ENCODE results near the gene PRCD.

The PRCD gene, protein sequence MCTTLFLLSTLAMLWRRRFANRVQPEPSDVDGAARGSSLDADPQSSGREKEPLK

DNA sequence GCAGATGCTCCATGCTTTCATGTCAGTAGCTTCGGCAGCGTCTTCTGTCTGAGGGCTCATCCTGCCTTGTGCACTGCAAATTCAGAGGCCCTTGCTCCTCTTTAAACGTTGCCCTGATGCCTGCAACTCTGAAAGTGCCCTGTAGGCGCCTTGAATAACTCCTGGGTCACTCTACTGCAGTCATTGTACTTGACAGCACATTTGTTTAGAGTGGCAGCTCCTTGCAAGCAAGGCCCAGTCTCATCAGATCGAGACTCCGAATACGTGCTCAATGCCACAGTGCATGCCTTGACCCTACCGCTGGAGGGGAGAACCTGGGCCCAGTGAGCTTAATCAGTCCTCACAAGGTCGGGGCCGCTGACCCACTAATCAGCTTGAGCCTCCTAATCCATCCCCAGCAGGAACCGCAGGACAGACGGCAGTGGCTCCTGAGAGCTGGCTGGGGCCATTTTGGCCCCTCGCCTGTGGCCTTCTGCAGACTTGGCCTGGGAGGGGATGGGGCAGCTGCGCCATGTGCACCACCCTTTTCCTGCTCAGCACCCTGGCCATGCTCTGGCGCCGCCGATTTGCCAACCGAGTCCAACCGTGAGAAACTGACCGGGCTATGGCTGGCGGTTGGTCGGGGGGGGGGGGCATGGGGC, at the start of gene PRCD:
Gene PRCD (plus strand): TSS at position 414 of the 641 bp plus-strand sequence. CDS start 98 bp downstream, at position 512.
- in situ Hi-C loops (cut with HindIII; ENCODE audit: low sequenced_read_pairs), result loop anchor here (10.0 kb wide), 1 partner anchor 175 kb away; the partner anchor contains the start of gene MXRA7

DNA sequence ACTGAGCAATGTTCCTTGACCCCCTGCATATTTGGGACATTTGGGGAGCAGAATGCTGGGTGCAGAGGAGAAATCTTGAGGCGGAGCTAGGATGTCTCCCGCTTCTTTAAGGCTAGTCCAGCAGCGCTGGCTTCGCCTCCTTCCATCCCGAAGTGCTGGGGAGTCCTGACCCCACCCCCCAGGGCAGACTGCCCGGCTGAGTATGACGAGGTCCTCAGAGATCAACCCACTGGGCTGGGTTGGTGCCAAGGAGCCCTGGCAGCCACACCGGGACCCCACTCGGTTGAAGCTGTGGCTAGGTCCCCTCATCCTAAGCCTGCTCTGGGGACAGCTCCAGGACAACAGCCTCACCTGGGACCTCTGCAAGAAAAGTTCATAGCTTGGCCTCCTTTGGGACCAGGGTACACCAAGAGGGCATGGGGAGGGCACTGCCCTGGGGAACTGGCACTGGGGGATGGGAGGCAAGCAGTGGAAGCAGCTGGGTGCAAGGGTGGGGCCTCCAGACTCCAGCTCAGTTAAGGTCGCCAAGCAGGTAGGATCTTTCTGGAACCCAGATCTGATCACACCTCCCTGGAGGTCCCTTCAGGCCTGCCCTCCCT, 49.6 kb upstream of the PRCD start:
- in situ Hi-C loops (cut with HindIII; ENCODE audit: low sequenced_read_pairs), result no loop called here

DNA sequence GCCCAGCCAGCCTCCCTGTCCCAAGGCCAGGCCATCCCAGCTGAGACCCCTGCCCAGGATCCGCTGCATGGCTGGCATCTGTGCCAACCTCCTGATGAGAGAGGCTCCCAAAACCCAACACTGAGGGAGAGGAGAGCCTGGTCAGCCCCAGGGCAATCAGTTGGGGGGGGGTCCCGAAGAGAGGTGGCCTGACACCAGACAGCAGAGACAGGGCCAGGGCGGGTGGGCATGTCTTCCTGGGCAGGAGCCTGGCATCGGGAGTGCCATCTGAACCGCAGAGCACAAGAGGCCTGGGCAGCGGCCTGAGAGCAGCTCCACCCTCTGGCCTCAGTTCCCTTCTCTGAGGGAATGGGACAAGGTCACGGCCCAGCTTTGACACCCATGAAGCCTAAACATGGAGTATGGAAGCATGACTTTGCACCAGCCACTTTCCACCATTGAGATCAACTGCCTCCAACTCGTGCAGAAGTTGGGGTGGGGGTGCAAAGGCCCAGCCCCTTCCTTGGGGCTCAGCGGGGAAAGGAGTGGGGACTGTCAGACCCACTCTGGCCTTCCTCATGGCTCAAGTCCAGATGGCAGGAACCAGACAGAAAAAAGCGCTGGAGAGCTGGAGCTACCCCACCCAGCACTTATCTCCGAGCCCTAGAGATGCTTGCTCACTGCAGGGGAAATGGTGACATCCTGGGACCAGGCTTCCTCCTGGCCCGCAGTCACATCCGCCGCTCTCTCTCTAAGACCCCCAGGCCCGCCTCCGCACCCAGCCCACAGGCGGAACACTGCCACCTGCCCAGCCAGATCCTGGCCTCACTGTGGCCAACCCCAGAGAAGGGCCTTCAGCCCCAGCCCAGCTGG, 48.3 kb upstream of the PRCD start:
- in situ Hi-C loops (cut with HindIII; ENCODE audit: low sequenced_read_pairs), result no loop called here

DNA sequence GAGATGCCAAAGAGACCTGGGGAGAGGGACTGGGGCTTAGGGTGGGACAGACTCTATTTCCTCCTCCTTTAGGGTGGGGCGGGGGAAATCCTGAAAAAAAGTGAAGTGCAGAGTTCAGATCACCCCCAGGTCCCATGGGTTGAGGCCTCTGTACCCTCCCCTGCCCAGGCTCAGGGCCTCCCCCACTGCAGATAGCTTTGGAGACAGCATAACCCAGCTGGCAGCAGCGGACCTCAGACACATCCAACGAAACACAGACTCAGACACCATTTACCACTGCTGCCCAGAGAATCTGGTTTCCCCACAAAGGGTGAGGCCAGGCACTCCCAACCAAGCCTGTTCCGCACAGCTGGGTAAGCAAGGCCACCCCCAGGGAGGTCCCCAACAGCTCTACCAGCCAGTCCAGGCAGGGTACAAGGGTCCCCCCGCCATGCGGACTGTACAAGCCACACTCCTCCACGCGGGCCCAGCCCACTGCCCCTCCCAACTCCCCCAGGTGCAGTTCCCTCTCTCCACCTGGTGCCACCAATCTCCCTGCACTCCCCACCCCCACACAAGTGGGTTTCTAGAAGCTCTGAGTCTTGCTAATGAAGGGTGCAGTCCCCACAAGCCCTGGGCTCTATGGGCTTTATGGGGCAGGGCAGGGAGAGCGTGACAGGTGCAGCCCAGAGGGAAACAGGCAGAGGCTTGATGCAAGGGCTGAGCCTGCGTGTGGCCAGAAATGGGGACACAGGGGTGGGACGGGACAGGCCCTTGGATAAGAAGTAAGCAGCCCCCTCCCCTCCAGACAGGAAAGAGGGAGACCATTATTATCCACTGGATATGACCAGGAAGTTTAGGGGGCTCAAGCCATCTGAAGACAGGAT, 47.5 kb upstream of the PRCD start:
- in situ Hi-C loops (cut with HindIII; ENCODE audit: low sequenced_read_pairs), result no loop called here

DNA sequence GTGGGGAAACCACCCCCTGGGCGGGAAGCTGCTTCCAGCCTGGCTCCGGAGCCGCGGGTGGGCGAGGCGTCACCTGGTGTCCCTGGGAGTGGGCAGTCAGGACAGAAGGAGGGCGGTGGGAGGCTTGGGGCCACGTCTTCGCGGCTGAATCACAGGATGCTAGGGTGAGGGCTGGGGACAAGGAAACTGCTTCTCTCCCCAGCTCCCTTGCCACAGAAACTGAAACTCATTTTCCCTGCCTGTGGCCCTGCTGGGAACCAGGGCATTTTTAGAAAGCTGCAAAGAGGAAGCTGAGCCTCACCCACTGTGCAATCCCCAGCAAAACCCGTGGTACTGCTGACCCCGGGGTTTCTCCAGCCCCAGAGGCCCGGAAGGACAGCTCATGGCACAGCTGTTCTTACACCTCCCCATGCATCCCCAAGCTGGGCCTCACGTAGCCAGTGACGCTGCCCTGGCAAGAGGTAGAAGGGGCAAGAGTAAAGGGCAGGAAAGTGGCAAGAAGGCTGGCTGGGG, 46.8 kb upstream of the PRCD start:
- in situ Hi-C loops (cut with HindIII; ENCODE audit: low sequenced_read_pairs), result no loop called here

DNA sequence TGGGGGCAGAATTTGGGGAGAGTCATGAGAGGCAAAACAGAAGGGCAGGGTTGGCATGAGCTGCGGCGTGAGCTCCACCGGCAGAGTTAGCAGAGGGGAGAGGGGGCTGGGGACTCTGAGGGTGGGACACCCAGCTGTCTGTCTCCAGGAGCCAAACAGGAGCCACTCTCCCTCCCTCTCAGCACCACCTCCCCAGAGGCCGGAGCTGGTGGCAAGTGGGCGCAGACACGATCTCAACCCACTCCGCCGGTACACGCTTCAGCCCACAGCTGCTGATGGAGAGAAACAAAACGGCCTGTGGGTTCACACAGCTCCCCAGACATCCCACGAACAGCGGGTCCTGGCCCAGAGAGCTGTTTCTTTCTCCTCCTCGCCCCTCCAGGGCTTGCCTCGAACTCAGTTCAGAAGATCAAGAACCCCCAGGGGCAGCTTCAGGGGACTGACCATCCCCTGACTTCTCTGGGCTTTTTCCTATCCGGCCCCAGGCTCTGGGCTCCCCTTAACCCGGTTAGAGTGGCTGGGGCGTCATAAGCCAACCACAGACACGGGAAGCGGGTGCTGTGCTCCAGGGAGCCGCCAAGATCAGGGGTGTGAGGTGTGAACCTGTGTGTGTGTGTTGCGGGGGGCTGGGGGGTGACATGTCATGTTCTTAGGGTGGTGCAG, 46.2 kb upstream of the PRCD start:
- in situ Hi-C loops (cut with HindIII; ENCODE audit: low sequenced_read_pairs), result no loop called here

DNA sequence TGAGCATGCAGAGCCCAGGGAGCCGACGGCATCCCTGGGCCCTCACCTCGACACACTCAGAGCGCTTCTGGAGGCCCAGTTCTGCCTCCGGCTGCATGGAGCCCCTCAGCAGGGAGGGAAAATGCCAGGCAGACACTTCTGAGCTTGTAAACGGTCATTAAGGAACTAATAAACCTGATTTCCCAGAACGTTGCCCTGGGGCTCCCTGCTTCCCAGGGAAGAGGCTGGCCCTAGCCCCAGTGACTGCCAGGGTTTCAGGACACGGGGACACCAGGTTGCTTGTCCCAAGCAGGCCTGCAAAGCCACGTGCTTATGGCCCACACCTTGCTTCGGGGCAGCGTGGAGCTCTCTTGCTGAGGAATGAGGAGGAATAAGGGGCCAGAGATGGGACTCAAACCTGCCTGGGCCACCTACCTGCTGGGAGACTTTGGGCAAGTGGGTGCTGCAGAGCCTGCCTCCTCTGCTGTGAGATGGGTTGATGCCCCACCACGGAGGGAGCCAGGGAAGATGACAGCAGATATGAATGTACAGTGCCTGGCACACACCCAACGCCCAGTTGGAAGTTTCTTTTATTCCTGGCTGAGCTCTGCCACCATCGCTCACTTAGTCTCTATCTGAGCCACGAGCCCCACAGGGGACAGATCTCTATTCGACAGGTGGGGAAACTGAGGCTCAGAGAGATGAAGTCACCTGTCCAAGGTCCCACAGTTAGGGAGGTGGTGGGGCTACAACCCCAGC, 44.0 kb upstream of the PRCD start:
- in situ Hi-C loops (cut with HindIII; ENCODE audit: low sequenced_read_pairs), result no loop called here

DNA sequence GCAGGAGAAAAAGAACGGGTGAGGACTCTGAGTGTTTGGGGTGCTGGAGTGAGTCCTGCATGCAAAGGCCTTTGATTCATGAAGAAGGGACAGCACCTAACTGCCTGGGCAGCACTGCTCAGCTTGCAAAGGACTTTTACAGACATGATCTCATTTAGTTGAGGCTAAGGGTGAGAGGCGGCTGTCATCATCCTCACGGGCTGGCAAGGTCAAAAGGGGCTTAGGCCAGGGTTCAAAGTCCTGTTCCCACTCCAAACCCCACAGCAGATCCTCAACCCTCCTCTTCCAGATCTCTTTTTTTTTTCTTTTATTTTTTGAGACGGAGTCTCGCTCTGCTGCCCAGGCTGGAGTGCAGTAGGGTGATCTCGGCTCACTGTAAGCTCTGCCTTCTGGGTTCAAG, 43.4 kb upstream of the PRCD start:
- in situ Hi-C loops (cut with HindIII; ENCODE audit: low sequenced_read_pairs), result no loop called here

DNA sequence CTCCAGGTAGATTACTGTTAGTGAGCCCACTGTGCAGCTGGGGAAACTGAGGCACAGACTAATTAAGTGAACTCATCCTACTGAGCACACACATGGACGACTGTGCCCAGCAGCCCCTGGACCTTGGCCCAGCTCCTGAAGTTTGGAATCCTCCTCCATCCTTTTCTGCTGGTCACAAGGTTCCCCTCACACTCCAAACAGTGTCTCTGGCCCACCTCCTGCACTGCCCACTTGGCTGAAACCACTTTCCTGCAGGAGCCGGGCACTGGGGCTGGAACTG, 42.2 kb upstream of the PRCD start:
- in situ Hi-C loops (cut with HindIII; ENCODE audit: low sequenced_read_pairs), result no loop called here

DNA sequence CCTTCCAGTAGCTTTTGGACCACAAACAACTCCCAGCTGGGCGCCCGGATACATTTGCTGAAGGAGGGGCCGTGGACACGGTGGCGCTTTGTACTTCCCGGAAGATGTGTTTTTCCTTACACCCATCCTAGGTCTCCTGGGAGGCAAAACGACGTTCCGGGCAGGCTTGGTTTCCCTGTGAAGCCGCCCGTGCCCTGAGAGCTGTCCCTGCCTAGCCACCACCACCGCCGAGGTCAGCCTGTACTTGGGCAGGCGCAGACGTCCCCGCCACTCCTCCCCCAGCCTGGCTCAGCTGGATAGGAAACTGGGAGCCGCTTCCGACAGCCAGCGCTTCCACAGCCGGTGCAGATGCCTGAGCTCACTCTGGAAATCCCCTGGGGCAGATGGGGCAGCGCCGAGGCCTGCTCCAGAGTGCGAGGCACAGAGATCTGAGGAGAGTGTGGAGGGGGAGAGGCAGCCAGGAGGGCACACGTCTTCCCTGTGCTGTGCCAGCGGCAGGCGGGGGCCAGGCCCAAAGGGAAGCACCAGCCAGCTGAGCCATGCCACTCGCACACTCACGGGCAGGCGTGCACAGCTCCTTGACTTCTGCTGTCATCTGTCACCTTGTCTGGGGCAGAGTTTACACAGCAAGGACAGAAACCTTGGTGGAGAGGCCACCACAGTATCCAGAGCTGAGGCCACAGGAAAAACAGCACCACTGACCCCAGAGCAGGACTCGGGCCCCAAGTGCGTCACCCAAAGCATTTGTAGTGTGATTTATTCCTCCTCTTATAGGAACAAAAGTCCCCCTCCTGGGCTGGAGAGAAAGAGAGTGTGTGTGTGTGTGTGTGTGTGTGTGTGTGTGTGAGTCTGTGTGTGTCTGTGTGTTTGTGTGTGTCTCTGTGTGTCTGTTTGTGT, 41.6 kb upstream of the PRCD start:
- in situ Hi-C loops (cut with HindIII; ENCODE audit: low sequenced_read_pairs), result no loop called here

DNA sequence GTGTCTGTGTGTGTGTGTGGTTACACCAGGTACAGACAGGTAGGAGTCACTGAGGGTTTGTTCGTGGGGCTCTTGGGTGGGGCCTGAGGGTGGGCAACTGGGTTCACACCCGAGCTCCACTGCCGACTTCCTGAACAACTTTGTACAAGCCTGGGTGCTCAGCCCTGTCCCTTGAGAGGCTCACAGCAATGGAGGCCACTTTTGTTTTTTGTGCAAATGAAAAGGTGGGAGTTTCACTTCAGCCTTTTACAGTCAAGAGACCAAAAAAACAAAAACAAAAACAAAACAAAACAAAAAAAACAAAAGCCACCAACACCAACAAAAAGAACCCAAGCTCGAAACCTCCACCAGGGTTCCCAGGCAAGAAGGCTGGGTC, 41.0 kb upstream of the PRCD start:
- in situ Hi-C loops (cut with HindIII; ENCODE audit: low sequenced_read_pairs), result no loop called here

DNA sequence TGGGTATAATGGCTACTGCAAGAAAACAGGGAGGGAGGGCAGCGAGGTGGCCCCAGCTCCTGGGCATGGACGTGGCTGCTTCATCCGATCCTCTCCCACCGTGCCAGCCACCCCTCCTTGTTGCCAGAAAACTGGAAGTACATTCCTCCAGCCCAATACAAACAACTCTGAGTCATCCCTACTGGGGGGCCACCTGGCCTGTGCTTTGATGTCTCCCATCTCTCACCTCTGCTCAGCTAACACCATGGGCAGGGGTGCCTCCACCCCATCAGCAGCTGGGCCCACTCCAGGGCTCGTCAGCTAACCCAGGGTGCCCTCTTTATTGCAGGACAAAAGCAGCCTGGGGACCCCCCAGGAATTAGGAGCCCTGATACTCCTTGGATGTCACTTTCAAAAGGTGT, 40.6 kb upstream of the PRCD start:
- in situ Hi-C loops (cut with HindIII; ENCODE audit: low sequenced_read_pairs), result no loop called here

DNA sequence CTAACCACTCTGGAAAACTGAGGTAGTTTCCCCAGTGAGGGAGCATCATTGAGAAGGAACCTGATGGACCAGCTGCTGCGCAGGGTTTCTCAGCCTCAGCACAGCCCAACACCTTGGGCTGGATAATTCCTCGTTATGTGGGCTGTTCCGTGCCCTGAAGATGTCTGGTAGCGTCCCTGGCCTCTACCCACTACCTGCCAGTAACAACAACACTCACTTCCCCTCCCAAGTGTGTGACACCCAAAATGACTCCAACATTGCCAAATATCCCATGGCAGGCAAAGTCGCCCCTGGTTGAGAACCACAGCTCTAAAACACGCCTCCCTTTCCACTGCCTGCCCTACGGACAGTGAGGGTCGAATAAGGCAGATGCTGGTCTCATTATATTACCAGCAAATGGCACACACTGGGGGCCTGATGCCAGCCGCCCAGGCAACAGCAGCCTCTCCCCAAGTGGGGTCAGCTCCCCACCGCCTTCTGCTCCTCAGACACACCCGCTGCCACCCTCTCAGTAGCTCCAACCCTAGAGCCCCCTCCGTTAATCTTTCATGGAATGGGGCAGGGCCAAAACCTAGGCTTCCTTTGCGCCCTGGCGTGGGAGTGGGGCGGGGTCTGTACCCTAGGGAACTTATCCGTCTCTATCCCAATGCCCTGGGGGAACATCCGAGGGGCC, 39.6 kb upstream of the PRCD start:
- in situ Hi-C loops (cut with HindIII; ENCODE audit: low sequenced_read_pairs), result no loop called here

DNA sequence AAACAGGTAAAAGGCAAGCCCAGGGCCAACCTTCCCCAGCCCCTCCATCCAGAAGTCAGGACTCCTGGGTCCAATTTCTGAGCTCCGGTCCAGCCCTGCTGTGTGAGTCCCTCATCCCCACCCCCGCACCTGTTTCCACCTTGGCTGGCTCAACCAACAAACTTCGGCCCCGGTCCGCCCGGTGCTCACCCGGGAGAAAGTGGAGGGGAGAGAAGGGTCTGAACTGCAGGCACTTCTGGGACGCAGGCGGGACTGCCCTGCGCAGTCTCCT, 39.2 kb upstream of the PRCD start:
- in situ Hi-C loops (cut with HindIII; ENCODE audit: low sequenced_read_pairs), result no loop called here

DNA sequence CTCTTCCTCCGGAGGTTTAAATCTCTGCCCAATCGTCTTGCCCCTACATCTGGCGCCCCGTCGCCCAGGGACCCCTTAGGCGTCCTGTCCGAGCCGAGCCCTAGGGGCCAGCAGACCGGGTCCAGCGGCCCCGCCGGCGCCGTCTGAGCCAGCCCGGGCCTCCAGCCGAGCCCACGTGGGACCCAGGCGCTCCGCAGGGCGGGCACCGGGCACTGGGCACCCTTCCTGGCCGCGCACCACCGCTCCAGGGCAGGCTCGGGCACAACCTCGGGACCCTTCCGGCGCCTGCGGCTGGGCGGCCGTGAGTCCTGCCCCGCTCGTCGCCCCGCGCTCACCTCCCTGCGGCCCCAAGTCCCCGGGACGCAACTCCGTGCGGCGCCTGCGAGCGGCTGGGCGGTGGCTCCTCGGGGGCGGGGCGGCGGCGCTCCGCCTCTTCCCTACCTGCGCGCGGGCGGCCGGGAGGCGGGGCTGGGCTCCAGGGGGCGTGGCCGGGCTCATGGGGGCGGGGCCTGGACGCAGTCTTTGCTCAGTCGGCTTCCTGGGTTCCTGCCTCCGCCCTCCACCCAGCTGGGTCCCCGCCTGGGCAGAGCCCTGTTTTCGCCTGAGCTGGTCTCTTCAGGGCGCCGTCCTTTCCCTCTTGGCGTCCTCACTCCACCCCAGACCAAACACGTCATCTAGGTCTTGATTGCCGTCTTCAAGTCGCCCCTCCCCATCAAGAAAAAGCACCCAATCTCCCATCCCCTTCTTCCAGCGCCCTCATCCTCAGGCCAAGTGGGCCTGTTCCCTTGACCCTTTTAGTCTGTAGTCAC, 38.6 kb upstream of the PRCD start, which contains the start of gene RHBDF2:
Gene RHBDF2 (minus strand): TSS at position 406 of the 809 bp plus-strand sequence. CDS start 19,899 bp downstream, outside the sequence.
- in situ Hi-C loops (cut with HindIII; ENCODE audit: low sequenced_read_pairs), result no loop called here

DNA sequence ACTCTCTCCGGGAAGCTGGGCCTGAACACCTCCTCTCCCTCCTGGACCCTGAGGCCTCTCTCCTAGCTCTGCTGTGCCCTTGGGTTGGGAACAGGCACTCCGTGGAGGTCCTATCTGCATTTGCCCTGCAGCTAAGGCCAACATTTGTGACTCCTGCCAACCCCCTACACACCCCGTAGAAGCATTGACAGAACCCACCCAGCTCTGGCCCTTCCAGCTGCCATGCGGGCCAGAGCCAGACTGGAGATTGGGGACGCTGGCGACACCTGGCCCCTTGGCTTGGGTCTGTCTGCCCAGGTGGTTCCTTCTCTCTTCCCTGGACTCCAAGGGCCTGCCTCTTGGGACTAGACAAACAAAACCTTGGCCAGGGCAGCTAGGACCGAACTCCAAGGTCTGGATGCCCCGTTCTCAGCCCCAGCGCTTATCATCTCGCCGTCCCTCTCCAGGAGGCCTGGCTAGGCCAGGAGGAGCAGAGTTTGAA, 38.0 kb upstream of the PRCD start:
- in situ Hi-C loops (cut with HindIII; ENCODE audit: low sequenced_read_pairs), result no loop called here
